Hypothalamus (tissue), 51 donors: Measurements from ENCODE around the gene VPS13D.

Source experiments
- DNase-seq, 51 donors: peaks; one replicate each; lab custom pipeline; 2025; lab: John Stamatoyannopoulos, UW

The VPS13D gene

GRCh38 chr1:12416744-12417143 lies 186.9 kb downstream of the VPS13D start:
- DNase-seq, result no peak

- no peak for DNase-seq
These were observed 187.6 kb downstream of the VPS13D start for GRCh38 chr1:12417389-12417788.

GRCh38 chr1:12420171-12420570 lies 190.3 kb downstream of the VPS13D start:
- DNase-seq, result no peak

GRCh38 chr1:12422488-12422887 lies 192.7 kb downstream of the VPS13D start:
- no peak for DNase-seq

- DNase-seq, result no peak
These were observed 194.3 kb downstream of the VPS13D start for GRCh38 chr1:12424087-12424529.

GRCh38 chr1:12424793-12425192 lies 195.0 kb downstream of the VPS13D start:
- DNase-seq, result no peak

GRCh38 chr1:12426030-12426429 lies 196.2 kb downstream of the VPS13D start:
- peak in 4 of 51 donors; percentile 14 to 45 (median 26) for DNase-seq

- DNase-seq, result no peak
These were observed 198.5 kb downstream of the VPS13D start for GRCh38 chr1:12428334-12428733.

- no peak for DNase-seq
These were observed 200.7 kb downstream of the VPS13D start for GRCh38 chr1:12430525-12430924.

- DNase-seq, result no peak
These were observed 203.1 kb downstream of the VPS13D start for GRCh38 chr1:12432897-12433296.

GRCh38 chr1:12433323-12434053 lies 203.7 kb downstream of the VPS13D start:
- peak in 2 of 51 donors; percentile 20 to 44 for DNase-seq

- peak in 1 of 51 donors; percentile 44 for DNase-seq
These were observed 204.3 kb downstream of the VPS13D start for GRCh38 chr1:12434174-12434573.

GRCh38 chr1:12434686-12435085 lies 204.9 kb downstream of the VPS13D start:
- DNase-seq, result no peak

GRCh38 chr1:12435639-12436344 lies 206.0 kb downstream of the VPS13D start:
- DNase-seq, result no peak

- no peak for DNase-seq
These were observed 206.5 kb downstream of the VPS13D start for GRCh38 chr1:12436345-12436658.

GRCh38 chr1:12436817-12437599 lies 207.2 kb downstream of the VPS13D start:
- no peak for DNase-seq

GRCh38 chr1:12437629-12438028 lies 207.8 kb downstream of the VPS13D start:
- DNase-seq, result no peak

GRCh38 chr1:12438349-12438924 lies 208.6 kb downstream of the VPS13D start:
- no peak for DNase-seq

- no peak for DNase-seq
These were observed 209.2 kb downstream of the VPS13D start for GRCh38 chr1:12439073-12439472.

- DNase-seq, result no peak
These were observed 211.7 kb downstream of the VPS13D start for GRCh38 chr1:12441414-12442105.

GRCh38 chr1:12442217-12442616 lies 212.4 kb downstream of the VPS13D start:
- DNase-seq, result no peak
